H1 (cell line): Measurements from ENCODE around the gene DAP. TPM values are rescaled to one million over a fixed set of nuclear protein-coding genes. Genes with fewer than 3 reads are reported as not detected.

Experiments used
- CTCF ChIA-PET: fragments of 300-600 bp; sonication (Branson Sonifier 250); formaldehyde crosslinking; loops from one replicate; lab custom pipeline; 2021; ENCODE audit not compliant: partially characterized antibody; lab: Charles Lee
- POLR2A ChIA-PET: fragments of 300-600 bp; sonication (Branson Sonifier 250); formaldehyde crosslinking; loops from one replicate; lab custom pipeline; 2021; ENCODE audit warnings: inconsistent platforms; ENCODE audit not compliant: partially characterized antibody; lab: Charles Lee
- DNase-seq, 2 experiments: peaks; one replicate each; pipeline versions ENCODE4 v3.0.0 to v3.0.0-alpha.2; 2010 to 2022; ENCODE audit warnings: low spot score in 2 of 2, low read depth in 1 of 2, mixed read lengths in 1 of 2
- FAIRE-seq: peaks from 2 replicates; lab custom pipeline; 2011; peaks lifted over from hg19 to GRCh38; lab: Jason Lieb, UNC
- H2AFZ ChIP-seq: 2 replicates; pipeline ENCODE4 v1.8.1; 2012; ENCODE audit warnings: low read length, inconsistent platforms
- H2AK5ac ChIP-seq: 2 replicates; pipeline ENCODE4 v1.6.1; 2013; ENCODE audit warnings: low read depth, low read length
- H2BK120ac ChIP-seq: replicated peaks from 2 replicates; pipeline ENCODE3; 2013; ENCODE audit warnings: low read depth, low read length, inconsistent platforms
- H2BK12ac ChIP-seq: 2 replicates; pipeline ENCODE4 v1.6.1; 2013; ENCODE audit warnings: low read depth, low read length
- H2BK15ac ChIP-seq: 2 replicates; pipeline ENCODE4 v1.6.1; 2013; ENCODE audit warnings: low read length
- H2BK20ac ChIP-seq: 2 replicates; pipeline ENCODE4 v1.6.1; 2013; ENCODE audit warnings: low read length
- H2BK5ac ChIP-seq: 2 replicates; pipeline ENCODE4 v1.6.1; 2013; ENCODE audit warnings: low read depth, low read length
- H3K14ac ChIP-seq: 2 replicates; pipeline ENCODE4 v1.6.1; 2013; ENCODE audit warnings: inconsistent platforms; ENCODE audit not compliant: insufficient read length
- H3K18ac ChIP-seq: 2 replicates; pipeline ENCODE4 v1.6.1; 2013; ENCODE audit warnings: low read length; ENCODE audit errors: extremely low read depth
- H3K23ac ChIP-seq: 2 replicates; pipeline ENCODE4 v1.6.1; 2013; ENCODE audit warnings: inconsistent platforms; ENCODE audit not compliant: insufficient read length
- H3K23me2 ChIP-seq: 2 replicates; pipeline ENCODE4 v1.6.1; 2013; ENCODE audit warnings: low read depth, low read length
- H3K27ac ChIP-seq: 2 replicates; pipeline ENCODE4 v1.6.1; 2011; ENCODE audit warnings: low read depth, low read length, inconsistent platforms
- H3K27me3 ChIP-seq, 4 experiments: replicated peaks in 1 of 4; 1 replicate in 1 of 4; 2 replicates in 3 of 4; pipeline versions ENCODE4 v1.6.1 to v1.8.1; 2011 to 2013; ENCODE audit warnings: low read length in 3 of 4, mild to moderate bottlenecking in 3 of 4, inconsistent platforms in 2 of 4, mixed read lengths in 2 of 4, moderate library complexity in 1 of 4; ENCODE audit not compliant: control insufficient read depth in 3 of 4, insufficient read depth in 3 of 4; ENCODE audit errors: extremely low read depth in 1 of 4
- H3K36me3 ChIP-seq, 4 experiments: 2 replicates each; pipeline versions ENCODE4 v1.6.1 to v1.8.1; 2011 to 2013; ENCODE audit warnings: mild to moderate bottlenecking in 4 of 4, low read length in 3 of 4, moderate library complexity in 2 of 4, control low read depth in 1 of 4, inconsistent platforms in 1 of 4; ENCODE audit not compliant: insufficient read depth in 4 of 4, control insufficient read depth in 2 of 4
- H3K4ac ChIP-seq: replicated peaks from 2 replicates; pipeline ENCODE3; 2013; ENCODE audit warnings: low read length, low read depth, mixed read lengths, inconsistent platforms; ENCODE audit not compliant: insufficient read length
- H3K4me1 ChIP-seq, 4 experiments: replicated peaks in 1 of 4; 1 replicate in 1 of 4; 2 replicates in 3 of 4; pipeline versions ENCODE4 v1.6.1 to v1.8.1; 2011 to 2013; ENCODE audit warnings: low read length in 3 of 4, inconsistent platforms in 2 of 4, mixed read lengths in 1 of 4; ENCODE audit not compliant: insufficient read depth in 4 of 4, control insufficient read depth in 3 of 4
- H3K4me2 ChIP-seq, 2 experiments: 2 replicates each; pipeline versions ENCODE4 v1.6.1 to v1.8.1; 2011 to 2013; ENCODE audit warnings: low read depth in 2 of 2, low read length in 2 of 2, control low read depth in 1 of 2, inconsistent platforms in 1 of 2, mild to moderate bottlenecking in 1 of 2; ENCODE audit not compliant: insufficient read depth in 1 of 2
- H3K4me3 ChIP-seq, 4 experiments: fragments of 200-600, 300-600 bp in 1 of 4; sonication (generic), shearing (Covaris generic), sonication (Bioruptor Twin) in 1 of 4; 2 replicates each; pipeline versions ENCODE4 v1.5.1 to v1.8.1; 2011 to 2016; ENCODE audit warnings: low read length in 4 of 4, low read depth in 3 of 4, control low read depth in 2 of 4, inconsistent platforms in 2 of 4, mild to moderate bottlenecking in 2 of 4, mixed read lengths in 1 of 4, moderate library complexity in 1 of 4; ENCODE audit not compliant: insufficient read depth in 2 of 4; ENCODE audit errors: extremely low read depth in 1 of 4
- H3K56ac ChIP-seq: replicated peaks from 2 replicates; pipeline ENCODE3; 2013; ENCODE audit warnings: low read depth, mild to moderate bottlenecking, mixed read lengths, low read length, inconsistent platforms; ENCODE audit not compliant: insufficient read length
- H3K79me1 ChIP-seq: 2 replicates; pipeline ENCODE4 v1.6.1; 2013; ENCODE audit warnings: low read depth, low read length, control low read depth
- H3K79me2 ChIP-seq, 2 experiments: 2 replicates each; pipeline versions ENCODE4 v1.6.1 to v1.8.1; 2012 to 2013; ENCODE audit warnings: low read length in 2 of 2, mild to moderate bottlenecking in 2 of 2, inconsistent platforms in 1 of 2; ENCODE audit not compliant: insufficient read depth in 2 of 2, control insufficient read depth in 1 of 2
- H3K9ac ChIP-seq, 4 experiments: replicated peaks in 1 of 4; 1 replicate in 1 of 4; 2 replicates in 3 of 4; pipeline versions ENCODE4 v1.6.1 to v1.8.1; 2011 to 2013; ENCODE audit warnings: low read depth in 3 of 4, low read length in 3 of 4, control low read depth in 2 of 4, mild to moderate bottlenecking in 2 of 4, moderate library complexity in 2 of 4, inconsistent platforms in 1 of 4; ENCODE audit errors: extremely low read depth in 1 of 4
- H3K9me3 ChIP-seq, 2 experiments: 2 replicates each; pipeline versions ENCODE4 v1.6.1 to v1.8.1; 2012 to 2013; ENCODE audit warnings: mild to moderate bottlenecking in 2 of 2, moderate library complexity in 2 of 2, control low read depth in 1 of 2, inconsistent platforms in 1 of 2, low read depth in 1 of 2, low read length in 1 of 2, mixed read lengths in 1 of 2; ENCODE audit not compliant: insufficient read depth in 2 of 2
- H4K20me1 ChIP-seq, 2 experiments: replicated peaks in 1 of 2; 2 replicates each; pipeline versions ENCODE3 to v1.8.1; 2011 to 2013; ENCODE audit warnings: inconsistent platforms in 2 of 2, low read length in 2 of 2, mild to moderate bottlenecking in 1 of 2; ENCODE audit not compliant: insufficient read depth in 2 of 2, control insufficient read depth in 1 of 2
- H4K5ac ChIP-seq: 2 replicates; pipeline ENCODE4 v1.6.1; 2013; ENCODE audit warnings: low read length, low read depth, mixed read lengths, inconsistent platforms; ENCODE audit not compliant: insufficient read length
- H4K8ac ChIP-seq: 2 replicates; pipeline ENCODE4 v1.8.0; 2013; ENCODE audit warnings: mild to moderate bottlenecking, moderate library complexity, low read length, inconsistent platforms; ENCODE audit not compliant: insufficient read depth; ENCODE audit errors: extremely low read depth
- H4K91ac ChIP-seq: replicated peaks from 2 replicates; pipeline ENCODE3; 2013; ENCODE audit warnings: low read length, mixed read lengths, inconsistent platforms; ENCODE audit not compliant: insufficient read length
- EZH2 ChIP-seq: fragments of 200-600 bp; sonication (generic); IDR thresholded peaks from 2 replicates; pipeline ENCODE4 v1.7.1; 2012; ENCODE audit warnings: low read depth, mild to moderate bottlenecking, moderate library complexity, low read length, inconsistent platforms; ENCODE audit not compliant: severe bottlenecking
- HDAC6 ChIP-seq: IDR thresholded peaks from one replicate; pipeline ENCODE4 v1.7.1; 2012; ENCODE audit warnings: low read depth, mild to moderate bottlenecking, inconsistent platforms, low read length, moderate library complexity
- NANOG ChIP-seq: IDR thresholded peaks from 2 replicates; pipeline ENCODE4 v1.6.1; 2011; ENCODE audit warnings: low read length, low read depth, mild to moderate bottlenecking, inconsistent platforms; ENCODE audit not compliant: insufficient read depth, poor library complexity, severe bottlenecking
- POU5F1 ChIP-seq: IDR thresholded peaks from 2 replicates; pipeline ENCODE4 v1.6.1; 2011; ENCODE audit warnings: low read depth, mild to moderate bottlenecking, low read length, moderate library complexity
- RNF2 ChIP-seq: fragments of 200-900, 300-1000 bp; sonication (generic); IDR thresholded peaks from 2 replicates; pipeline ENCODE4 v1.7.1; 2016; ENCODE audit warnings: borderline replicate concordance, low read depth, mild to moderate bottlenecking, antibody characterized with exemption, low read length; ENCODE audit not compliant: poor library complexity, severe bottlenecking; ENCODE audit errors: missing control alignments
- SIRT6 ChIP-seq: IDR thresholded peaks from one replicate; pipeline ENCODE4 v1.7.1; 2012; ENCODE audit warnings: low read length, inconsistent platforms
- SP1 ChIP-seq: IDR thresholded peaks from 2 replicates; pipeline ENCODE4 v1.6.1; 2011; ENCODE audit warnings: low read depth, low read length
- SP2 ChIP-seq: IDR thresholded peaks from 2 replicates; pipeline ENCODE4 v1.6.1; 2012; ENCODE audit warnings: mild to moderate bottlenecking, low read length, inconsistent platforms
- SUZ12 ChIP-seq: fragments of 200-600 bp; sonication (generic); IDR thresholded peaks from 2 replicates; pipeline ENCODE4 v1.6.1; 2012; ENCODE audit warnings: mild to moderate bottlenecking, inconsistent platforms, low read length, moderate library complexity, mixed read lengths
- TBP ChIP-seq: IDR thresholded peaks from 2 replicates; pipeline ENCODE4 v1.6.1; 2011; ENCODE audit warnings: low read depth, low read length, improper control_type of control experiment
- TCF12 ChIP-seq: IDR thresholded peaks from 2 replicates; pipeline ENCODE4 v1.6.1; 2011; ENCODE audit warnings: low read depth, mild to moderate bottlenecking, low read length
- TEAD4 ChIP-seq: IDR thresholded peaks from 2 replicates; pipeline ENCODE4 v1.6.1; 2012; ENCODE audit warnings: low read depth, low read length, inconsistent platforms, mixed read lengths
- ZNF274 ChIP-seq: IDR thresholded peaks from 2 replicates; pipeline ENCODE4 v1.7.0; 2012; ENCODE audit warnings: low read length, borderline replicate concordance; ENCODE audit errors: extremely low read depth
- polyA plus RNA-seq, 7 experiments: library from polyadenylated mRNA; depleted of rRNA in 3 of 7; stranded (reverse) in 5 of 7; unstranded in 2 of 7; fragments of >200 nt in 5 of 7; fragments of 200-250 nt in 2 of 7; gene quantifications; 1 replicate in 5 of 7; 2 replicates in 1 of 7; 4 replicates in 1 of 7; pipeline versions ENCODE4 v1.2.1 to v1.2.3, GENCODE V29; 2011 to 2013; ENCODE audit warnings: missing spikeins in 2 of 7, mixed read lengths in 2 of 7
- total RNA-seq: library from RNA; stranded (reverse); fragmentation: NEBNext Ultra II Directional; extraction: Animal tissue kit (Norgen Biotek cat#: 25700); gene quantifications from 2 replicates; pipeline ENCODE4 v1.2.1, GENCODE V29; 2021
- TF ChIP-seq, protein P1 (sequence below): IDR thresholded peaks from 2 replicates; pipeline ENCODE4 v1.6.1; 2012; ENCODE audit warnings: inconsistent platforms

Gene DAP
- total and polyA plus RNA-seq, 2 of the 8 experiments (the other 6 are each of a cell fraction or from before 2014, with no cell fraction given): 26.2 to 44.4 TPM

DNA sequence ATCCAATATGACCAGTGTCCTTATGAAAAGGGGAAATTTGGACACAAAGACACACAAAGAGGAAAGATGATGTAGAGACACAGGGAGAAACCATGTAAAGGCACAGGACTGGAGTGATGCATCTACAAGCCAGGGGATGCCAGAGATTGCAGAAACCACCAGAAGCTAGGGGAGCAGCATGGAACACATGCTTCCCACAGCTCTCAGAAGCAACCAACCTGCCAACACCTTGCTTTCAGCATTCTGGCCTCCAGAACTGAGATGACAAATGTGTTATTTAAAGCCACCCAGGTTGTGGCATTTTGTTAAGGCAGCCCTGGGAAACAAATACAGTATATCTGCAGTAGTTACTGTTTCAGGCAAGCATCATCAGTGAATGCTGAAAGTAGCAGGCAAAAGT lies 23.2 kb downstream of the DAP start:
- H3K9ac ChIP-seq: no peak overlapping the region

More for the DNA sequence above, 23.2 kb downstream of the DAP start:
- H2AK5ac ChIP-seq: no peak overlapping the region
- H3K9me3 ChIP-seq: peaks cover 4 to 6% of the 10 kb centered on the region in 2 experiments; a peak in 1 of 4 replicates
- TF ChIP-seq HDAC6 (no peak), ZNF274 (no peak), TBP (no peak), POU5F1 (no peak), NANOG (no peak), SIRT6 (no peak), SUZ12 (no peak), TCF12 (no peak), SP1 (no peak), TEAD4 (no peak), SP2 (no peak), RNF2 (no peak), EZH2 (no peak)
- TF ChIP-seq, protein P1, sequence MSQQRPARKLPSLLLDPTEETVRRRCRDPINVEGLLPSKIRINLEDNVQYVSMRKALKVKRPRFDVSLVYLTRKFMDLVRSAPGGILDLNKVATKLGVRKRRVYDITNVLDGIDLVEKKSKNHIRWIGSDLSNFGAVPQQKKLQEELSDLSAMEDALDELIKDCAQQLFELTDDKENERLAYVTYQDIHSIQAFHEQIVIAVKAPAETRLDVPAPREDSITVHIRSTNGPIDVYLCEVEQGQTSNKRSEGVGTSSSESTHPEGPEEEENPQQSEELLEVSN: no peak
- H3K56ac ChIP-seq: no peak overlapping the region
- ChIA-PET CTCF (interaction anchor here (0.6 to 1.6 kb wide), 8 partner anchors 14 to 445 kb away, joined by 3 to 6 read pairs (median 3); no protein-coding TSS in a partner anchor), POLR2A (interaction anchor here (0.6 to 1.0 kb wide), 2 partner anchors 12 to 606 kb away, joined by 4 read pairs; no protein-coding TSS in a partner anchor)
- no peaks in the 10 kb centered on the region; the same call in 1 of the 2 replicates for H3K79me1 ChIP-seq
- no peak overlapping the region for H3K14ac ChIP-seq
- no peak overlapping the region for H3K4me2 ChIP-seq
- H3K4me3 ChIP-seq: no peak overlapping the region
- H3K4me1 ChIP-seq: no peaks in the 10 kb centered on the region
- H3K27ac ChIP-seq: no peak overlapping the region
- peaks cover 0 to 1% of the 10 kb centered on the region in 2 experiments for H4K20me1 ChIP-seq
- H3K18ac ChIP-seq: no peak overlapping the region
- H4K91ac ChIP-seq: no peak overlapping the region
- DNase-seq (no peak), FAIRE-seq (no peak)
- no peaks in the 10 kb centered on the region for H3K79me2 ChIP-seq
- no peaks in the 10 kb centered on the region for H3K27me3 ChIP-seq
- no peak overlapping the region for H2BK5ac ChIP-seq
- no peak overlapping the region for H2BK12ac ChIP-seq
- no peak overlapping the region for H2BK20ac ChIP-seq
- no peak overlapping the region for H3K4ac ChIP-seq
- no peaks in the 10 kb centered on the region; the same call in 1 of the 2 replicates for H3K23me2 ChIP-seq
- H2BK15ac ChIP-seq: no peak overlapping the region
- H3K23ac ChIP-seq: no peak overlapping the region
- H2AFZ ChIP-seq: no peak overlapping the region
- peaks cover 0 to 6% (median 0%) of the 10 kb centered on the region in 4 experiments; a peak in 3 of 8 replicates for H3K36me3 ChIP-seq
- no peak overlapping the region for H2BK120ac ChIP-seq
- H4K8ac ChIP-seq: no peak overlapping the region
- H4K5ac ChIP-seq: no peak overlapping the region
